Measurements from ENCODE around the gene B9D1.

The B9D1 gene

DNA sequence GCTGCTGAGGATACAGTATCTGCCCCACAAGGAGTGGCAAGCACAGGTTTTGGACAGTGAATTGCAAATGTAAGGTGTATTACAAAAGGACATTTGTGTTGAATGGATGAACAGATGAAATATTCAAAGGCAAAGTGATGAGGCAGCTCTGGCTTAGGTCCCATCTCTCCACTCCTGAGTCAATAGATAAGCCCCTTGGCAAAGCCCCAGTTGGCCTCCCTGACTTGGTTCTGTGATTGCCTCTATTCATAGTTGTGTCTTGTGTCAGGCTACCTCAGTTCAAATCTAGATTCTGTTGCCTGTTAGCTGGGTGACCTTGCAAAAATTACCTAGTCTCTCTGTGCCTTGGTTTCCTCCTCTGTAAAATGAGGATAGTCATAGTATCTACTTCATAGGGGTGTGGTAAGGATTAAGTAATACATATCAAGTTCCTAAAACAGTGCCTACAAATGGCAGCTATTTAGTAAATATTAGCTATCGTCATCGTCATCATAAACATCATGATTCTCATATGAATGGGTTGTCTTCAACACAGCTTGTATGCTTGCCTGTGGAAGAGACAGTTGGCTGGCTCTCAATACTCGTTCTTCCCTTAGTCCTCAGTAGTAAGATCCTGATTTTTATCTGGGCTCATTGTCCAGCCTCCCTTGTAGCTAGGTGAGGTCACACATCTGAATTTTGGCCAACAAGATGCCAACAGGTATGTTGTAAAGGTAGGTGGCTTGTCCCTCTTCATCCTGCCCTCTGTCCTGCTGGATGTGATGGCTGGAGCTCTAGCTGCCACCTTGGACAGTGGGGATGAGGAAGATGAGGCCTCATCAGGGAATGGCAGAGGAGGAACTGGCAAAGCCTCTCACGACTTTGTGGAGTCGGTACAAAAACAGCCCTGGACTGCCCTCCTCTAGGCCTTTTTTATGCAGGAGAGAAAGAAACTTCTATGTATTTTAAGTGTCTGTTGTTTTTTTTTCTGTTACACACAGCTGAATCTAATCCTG is 26.6 kb upstream of the B9D1 start:
- DNase-seq (ENCODE audit: extremely low read depth in 1 of 2, low read depth in 1 of 2): no peak

DNA sequence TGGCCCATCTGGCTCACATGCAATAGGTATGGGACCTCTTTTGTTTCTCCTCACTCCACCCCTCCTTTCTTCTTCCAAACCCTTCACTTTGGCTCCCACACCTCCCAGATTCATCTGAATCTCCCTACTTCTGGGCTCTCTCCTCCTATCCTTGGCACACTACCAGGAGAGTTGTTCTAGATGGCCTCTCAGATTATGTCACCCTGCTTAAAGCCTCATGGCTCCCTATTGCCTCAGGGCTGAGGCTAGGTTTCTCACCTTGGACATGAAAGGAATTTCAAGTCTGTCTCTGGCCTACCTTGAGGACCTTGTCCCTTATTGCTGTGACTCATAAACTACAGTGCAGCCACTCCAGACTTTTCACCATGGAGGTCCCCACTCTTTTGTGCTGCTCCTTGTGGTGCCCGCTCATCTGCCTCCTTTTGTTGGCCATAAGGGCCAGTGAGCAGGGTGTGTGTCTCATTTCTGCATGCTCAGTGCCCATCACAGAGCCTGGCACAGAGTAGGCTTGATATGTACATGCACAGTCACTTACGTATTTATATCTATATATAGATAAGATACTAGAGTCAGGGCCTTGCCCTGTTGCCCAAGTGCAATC is 25.5 kb upstream of the B9D1 start:
- DNase-seq (ENCODE audit: extremely low read depth in 1 of 2, low read depth in 1 of 2): no peak

DNA sequence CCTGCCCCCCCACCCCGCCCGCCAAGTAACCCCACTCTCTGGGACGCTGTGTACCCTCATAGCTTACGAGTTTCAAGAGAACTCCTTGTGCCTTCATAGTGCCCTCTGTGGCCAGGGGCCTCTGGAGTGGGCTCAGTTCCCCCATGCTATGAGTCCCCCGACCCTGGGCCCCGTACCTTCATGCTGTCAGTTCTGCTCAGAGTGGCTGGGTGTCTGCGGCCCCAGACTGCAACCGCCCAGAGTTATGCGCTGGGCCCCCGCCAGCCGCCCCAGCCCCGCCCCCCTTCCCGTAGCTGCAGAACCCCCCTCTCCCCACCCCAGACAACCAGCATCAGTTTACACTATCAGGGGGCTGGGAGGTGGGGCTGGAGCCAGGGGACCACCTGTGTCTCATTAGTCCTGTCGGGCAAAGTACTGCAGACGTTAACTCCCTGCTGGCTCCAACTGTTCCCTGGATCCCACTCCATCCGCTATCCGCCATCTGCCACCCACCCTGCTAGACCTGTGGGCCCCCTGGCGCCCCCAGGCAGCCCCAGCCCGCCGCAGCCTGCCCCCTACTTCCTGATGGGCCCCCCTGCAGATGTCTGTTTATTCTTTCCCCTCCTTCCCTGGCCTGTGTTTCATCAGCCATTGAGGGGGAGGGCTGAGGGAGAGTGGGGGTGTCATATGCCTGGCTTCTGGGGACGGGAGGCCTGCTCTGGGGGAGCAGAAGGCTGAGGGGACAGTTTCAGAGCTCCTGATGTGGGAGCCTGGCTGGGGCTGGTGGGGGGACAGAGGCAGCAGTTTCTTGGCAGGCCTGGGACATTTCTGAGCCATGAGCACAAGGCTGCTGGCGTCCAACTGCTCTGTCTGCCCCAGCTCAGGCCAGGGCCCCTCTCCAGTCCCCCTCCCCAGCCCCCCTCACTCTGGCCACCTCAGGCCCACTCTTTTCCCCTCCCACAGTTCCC is 24.7 kb upstream of the B9D1 start, which contains the start of gene MFAP4:
Gene MFAP4, minus strand, starts transcription at position 217 of the 947 bp plus-strand sequence. Its CDS starts 35 bp downstream, at position 182.
- no peak for DNase-seq (ENCODE audit: extremely low read depth in 1 of 2, low read depth in 1 of 2)

DNA sequence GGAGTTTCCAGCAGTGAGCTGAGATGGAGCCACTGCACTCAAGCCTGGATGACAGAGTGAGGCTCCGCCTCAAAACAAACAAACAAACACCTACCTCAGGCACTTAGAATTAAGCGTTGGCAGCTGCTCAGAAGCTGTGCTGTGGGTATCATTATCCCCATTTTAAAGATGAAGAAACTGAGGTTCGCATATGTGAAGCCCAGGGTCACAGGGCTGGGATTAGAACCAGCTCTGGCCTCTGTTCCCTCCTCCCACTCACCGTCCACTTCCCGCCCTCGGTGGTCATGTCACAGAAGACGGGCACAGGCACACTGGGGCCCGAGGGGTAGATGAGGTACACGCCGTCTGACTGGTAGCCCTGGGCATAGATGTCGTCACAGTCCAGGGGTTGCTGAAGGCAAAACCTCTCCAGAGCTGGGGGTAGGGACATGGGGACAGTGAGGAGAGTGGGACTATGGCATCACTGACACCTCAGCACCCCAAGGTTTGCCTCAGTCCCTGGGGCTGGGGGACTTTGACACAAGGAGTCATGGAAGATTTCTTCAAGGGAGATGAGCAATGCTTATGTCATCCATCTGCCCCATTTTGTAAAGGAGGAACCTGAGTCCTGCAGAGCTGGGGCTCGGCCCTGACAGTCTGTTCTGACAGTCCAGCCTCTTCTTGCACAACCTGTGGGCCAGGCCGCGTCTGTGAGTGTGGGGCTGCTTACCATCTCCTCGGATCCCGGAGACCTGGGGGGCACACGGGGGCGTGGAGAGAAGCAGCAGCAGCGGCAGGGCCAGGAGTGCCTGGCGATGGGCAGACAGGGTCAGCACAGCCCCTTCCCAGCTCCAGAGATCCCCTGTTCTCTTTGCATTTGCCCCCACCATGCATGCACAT is 23.8 kb upstream of the B9D1 start:
- DNase-seq (ENCODE audit: extremely low read depth in 1 of 2, low read depth in 1 of 2): no peak

DNA sequence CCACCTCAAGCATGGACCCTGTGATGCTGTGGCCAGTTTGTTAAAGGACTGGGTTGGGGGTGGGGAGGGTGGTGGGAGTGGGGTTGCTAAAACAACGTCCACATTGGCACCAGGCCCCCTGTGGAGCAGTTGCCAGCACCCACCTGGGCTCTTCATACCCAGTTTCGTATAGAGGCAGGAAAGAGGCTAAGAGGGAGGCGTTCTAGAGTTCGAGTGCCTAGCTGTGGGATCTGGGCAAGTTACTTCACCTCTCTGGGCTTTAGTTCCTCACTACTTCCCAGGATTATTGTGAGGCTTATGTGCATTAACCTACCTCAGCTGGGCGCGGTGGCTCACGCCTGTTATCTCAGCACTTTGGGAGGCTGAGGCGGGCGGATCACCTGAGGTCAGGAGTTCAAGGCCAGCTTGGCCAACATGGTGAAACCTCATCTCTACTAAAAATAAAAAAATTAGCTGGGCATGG is 23.0 kb upstream of the B9D1 start:
- DNase-seq (ENCODE audit: extremely low read depth in 1 of 2, low read depth in 1 of 2): no peak

DNA sequence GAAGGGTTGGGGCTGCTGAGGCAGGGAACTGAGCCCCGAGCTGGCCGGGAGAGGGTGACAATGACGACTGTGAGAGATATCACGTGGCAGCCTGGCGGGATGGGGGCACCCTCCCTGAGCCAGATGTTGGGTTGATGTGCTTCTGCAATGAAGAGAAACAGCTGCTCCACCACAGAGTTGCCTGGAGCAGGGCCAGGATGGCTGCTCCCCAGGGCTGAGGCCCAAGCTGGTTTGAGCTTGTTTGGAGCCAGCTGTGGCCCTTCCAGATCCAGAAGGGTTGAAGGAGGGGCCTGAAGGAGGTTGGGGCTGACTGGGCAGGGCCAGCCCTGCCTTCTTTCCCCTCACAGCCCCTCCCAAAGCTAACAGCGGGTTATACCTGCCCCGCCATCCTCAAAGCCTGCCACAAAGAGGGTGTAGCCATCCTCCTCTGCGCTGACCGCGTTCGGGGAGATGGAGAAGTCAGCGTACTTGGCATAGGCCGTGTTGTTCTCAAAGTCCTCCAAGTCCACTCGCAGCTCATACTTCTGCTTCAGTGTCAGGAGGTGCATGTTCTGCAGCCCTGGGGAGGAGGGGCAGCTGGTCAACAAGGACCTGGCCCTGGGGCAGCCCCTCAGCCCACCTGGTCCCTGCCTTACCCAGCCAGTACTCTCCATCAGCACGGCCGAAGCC is 22.3 kb upstream of the B9D1 start:
- no peak for DNase-seq (ENCODE audit: extremely low read depth in 1 of 2, low read depth in 1 of 2)

DNA sequence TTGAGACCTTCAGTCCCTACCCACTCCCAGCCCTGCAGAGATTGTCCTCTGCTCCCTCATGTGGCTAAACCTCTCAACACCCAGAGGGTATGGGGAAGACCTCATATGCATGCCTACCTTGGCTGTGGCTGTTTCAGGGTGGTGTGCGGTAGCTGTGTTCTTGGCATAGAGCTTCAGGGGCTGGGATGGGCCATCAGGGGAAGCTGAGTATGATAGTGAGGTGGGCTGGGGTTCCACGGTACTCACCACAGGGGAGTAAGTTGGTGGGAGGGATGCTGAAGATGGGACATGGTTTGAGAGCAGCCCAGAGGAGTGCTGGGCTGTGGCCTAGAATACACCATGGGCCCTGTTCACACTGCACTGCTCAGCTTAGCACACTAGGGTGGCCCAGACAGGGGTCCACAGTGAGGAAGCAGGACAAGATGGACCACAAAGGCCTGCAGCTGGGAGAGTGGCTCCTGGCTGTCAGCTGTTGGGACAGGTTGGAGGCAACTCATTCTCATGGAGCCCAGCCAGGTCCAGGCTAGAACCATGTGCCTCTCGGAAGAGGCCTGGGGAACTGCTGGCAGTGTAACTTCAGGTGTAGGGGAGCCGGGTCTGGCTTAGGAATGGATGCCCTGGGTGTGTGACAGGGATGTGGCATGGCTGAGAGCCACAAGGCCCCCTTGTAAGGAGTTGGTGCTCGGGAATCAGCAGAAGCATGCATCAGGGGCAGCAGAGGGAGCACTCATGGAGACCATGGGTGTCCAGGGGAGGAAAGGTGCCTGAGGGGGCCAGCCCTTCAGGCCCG is 21.4 kb upstream of the B9D1 start:
- DNase-seq (ENCODE audit: extremely low read depth in 1 of 2, low read depth in 1 of 2): no peak

DNA sequence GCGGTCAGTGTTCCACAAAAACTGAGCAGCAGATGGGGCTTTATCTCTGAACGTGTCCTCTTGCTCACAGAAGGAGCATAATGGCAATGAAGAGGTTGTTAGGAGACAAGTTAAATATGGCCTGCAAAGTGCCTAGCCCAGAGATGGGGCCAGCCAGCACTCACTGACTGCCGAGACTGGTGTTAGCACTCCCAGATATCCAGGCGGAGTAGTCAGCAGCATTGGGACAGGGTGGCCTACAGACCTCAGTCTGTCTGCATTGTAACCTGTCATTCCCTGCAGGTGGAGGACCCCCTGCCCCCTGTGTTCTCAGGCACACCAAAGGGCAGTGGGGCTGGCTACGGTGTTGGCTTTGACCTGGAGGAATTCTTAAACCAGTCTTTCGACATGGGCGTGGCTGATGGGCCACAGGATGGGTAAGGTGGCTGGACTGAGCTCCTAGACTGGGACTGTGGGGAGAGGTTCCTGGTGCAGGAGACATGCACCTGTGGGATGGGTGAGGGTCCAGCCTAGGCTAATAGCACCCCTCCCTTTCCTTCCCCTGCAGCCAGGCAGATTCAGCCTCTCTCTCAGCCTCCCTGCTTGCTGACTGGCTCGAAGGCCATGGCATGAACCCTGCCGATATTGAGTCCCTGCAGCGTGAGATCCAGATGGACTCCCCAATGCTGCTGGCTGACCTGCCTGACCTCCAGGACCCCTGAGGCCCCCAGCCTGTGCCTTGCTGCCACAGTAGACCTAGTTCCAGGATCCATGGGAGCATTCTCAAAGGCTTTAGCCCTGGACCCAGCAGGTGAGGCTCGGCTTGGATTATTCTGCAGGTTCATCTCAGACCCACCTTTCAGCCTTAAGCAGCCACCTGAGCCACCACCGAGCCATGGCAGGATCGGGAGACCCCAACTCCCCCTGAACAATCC is 20.3 kb upstream of the B9D1 start:
- DNase-seq (ENCODE audit: extremely low read depth in 1 of 2, low read depth in 1 of 2): no peak

DNA sequence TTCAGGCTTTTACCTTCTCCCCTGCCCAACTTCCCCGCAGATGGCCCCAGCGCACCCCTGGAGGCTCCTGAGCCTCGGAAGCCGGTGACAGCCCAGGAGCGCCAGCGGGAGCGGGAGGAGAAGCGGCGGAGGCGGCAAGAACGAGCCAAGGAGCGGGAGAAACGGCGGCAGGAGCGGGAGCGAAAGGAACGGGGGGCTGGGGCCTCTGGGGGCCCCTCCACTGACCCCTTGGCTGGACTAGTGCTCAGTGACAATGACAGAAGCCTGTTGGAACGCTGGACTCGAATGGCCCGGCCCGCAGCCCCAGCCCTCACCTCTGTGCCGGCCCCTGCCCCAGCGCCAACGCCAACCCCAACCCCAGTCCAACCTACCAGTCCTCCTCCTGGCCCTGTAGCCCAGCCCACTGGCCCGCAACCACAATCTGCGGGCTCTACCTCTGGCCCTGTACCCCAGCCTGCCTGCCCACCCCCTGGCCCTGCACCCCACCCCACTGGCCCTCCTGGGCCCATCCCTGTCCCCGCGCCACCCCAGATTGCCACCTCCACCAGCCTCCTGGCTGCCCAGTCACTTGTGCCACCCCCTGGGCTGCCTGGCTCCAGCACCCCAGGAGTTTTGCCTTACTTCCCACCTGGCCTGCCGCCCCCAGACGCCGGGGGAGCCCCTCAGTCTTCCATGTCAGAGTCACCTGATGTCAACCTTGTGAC is 19.4 kb upstream of the B9D1 start:
- no peak for DNase-seq (ENCODE audit: extremely low read depth in 1 of 2, low read depth in 1 of 2)

DNA sequence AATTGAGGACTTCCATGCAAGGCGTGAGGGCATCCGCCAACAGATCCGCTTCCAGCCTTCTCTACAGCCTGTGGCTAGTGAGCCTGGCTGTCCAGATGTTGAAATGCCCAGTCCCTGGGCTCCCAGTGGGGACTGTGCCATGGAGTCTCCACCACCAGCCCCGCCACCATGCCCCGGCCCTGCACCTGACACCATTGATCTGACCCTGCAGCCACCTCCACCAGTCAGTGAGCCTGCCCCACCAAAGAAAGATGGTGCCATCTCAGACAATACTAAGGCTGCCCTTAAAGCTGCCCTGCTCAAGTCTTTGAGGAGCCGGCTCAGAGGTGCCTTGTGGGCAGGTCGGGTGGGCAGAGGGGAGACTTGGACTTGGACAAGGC is 18.8 kb upstream of the B9D1 start:
- no peak for DNase-seq (ENCODE audit: extremely low read depth in 1 of 2, low read depth in 1 of 2)

DNA sequence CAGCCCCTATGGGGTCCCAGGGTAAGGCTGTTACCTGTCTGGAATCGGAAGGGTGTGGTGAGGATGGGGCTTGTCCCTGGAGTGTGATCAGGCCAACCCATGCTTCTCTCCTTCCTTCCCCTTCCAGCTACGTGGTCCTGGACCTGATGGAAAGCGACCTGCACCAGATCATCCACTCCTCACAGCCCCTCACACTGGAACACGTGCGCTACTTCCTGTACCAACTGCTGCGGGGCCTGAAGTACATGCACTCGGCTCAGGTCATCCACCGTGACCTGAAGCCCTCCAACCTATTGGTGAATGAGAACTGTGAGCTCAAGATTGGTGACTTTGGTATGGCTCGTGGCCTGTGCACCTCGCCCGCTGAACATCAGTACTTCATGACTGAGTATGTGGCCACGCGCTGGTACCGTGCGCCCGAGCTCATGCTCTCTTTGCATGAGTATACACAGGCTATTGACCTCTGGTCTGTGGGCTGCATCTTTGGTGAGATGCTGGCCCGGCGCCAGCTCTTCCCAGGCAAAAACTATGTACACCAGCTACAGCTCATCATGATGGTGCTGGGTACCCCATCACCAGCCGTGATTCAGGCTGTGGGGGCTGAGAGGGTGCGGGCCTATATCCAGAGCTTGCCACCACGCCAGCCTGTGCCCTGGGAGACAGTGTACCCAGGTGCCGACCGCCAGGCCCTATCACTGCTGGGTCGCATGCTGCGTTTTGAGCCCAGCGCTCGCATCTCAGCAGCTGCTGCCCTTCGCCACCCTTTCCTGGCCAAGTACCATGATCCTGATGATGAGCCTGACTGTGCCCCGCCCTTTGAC is 18.2 kb upstream of the B9D1 start:
- DNase-seq (ENCODE audit: extremely low read depth in 1 of 2, low read depth in 1 of 2): no peak

DNA sequence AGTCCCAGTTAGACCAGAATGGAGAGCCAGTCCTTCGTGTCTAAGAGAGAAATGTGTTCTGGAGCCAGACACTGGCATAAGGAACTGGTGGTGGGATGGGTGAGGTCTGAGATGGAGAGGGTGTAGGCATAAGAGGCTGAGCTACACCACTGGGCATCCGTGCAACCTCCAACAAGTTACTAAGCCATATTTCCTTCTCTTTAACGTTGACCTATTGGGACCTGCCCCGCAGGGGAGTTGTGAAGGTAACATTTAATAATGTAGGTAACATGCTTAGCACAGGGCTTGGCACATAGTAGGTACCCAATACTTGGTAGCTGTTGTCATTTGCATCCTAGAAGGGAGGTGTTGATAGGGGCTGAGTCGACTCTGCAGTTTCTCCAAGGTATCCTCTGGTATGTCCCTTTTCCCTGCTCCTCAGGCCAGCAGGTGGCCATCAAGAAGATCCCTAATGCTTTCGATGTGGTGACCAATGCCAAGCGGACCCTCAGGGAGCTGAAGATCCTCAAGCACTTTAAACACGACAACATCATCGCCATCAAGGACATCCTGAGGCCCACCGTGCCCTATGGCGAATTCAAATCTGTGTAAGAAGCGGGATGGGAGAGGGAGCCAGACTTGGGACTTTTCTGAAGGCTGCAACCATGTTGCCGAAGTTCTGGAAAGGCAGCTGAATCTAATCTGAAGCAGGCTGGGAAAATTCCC is 17.0 kb upstream of the B9D1 start:
- DNase-seq (ENCODE audit: extremely low read depth in 1 of 2, low read depth in 1 of 2): no peak

DNA sequence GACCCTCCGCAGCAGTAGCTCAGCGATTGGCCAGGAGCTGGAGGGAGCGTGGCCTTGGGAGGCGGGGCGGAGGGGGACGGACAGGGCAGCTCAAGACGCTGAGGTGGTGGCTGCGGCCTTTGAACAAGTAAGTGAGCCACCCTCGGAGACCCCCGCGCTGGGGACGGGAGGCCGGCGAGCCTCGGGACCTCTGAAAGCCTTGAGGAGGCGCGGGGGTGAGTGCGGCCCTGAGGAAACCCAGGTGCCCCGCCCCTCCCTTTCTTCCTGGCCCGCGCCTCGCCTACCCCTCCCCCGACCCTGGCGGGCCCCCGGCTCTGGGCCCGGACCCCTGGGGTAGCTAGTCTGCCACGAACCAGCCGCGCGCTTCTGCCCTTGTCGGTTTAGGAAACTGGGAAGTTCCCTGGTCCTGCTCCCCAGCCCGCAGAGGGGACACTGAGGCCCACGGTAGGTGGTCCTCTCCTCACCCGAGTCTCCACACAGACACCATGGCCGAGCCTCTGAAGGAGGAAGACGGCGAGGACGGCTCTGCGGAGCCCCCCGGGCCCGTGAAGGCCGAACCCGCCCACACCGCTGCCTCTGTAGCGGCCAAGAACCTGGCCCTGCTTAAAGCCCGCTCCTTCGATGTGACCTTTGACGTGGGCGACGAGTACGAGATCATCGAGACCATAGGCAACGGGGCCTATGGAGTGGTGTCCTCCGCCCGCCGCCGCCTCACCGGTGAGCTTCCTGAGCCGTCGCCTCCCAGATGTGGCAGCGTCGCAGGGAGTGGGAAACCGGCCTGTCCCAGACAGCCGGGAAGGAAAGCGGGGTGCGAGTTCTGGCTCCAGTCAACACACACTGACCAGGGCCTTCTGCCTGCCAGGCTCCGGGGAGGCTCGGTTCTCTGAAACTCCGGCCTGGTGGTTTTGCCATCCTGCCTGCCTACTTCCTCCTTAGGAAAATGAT is 16.2 kb upstream of the B9D1 start, which contains the start of gene MAPK7:
Gene MAPK7, plus strand, starts transcription at position 83 of the 945 bp plus-strand sequence. Its CDS starts 403 bp downstream, at position 486.
- DNase-seq (ENCODE audit: extremely low read depth in 1 of 2, low read depth in 1 of 2): no peak
